Cardiac septum (tissue), 1 donor: ENCODE data around the gene SETD2. TPM values are rescaled to one million over a fixed set of nuclear protein-coding genes. Genes with fewer than 3 reads are reported as not detected.

Source experiments
- DNase-seq: peaks from one replicate; pipeline ENCODE4 v3.0.0-alpha.2; 2020; ENCODE audit warnings: low spot score
- intact Hi-C: fragments of 100-400 bp; cut with DNase I; formaldehyde crosslinking; loops from one replicate; pipeline ENCODE4 v1.14.0; 2022
- total RNA-seq: library from RNA; stranded (reverse); fragmentation: NEBNext Ultra II Directional; extraction: Animal tissue kit (Norgen Biotek cat#: 25700); gene quantifications from one replicate; pipeline ENCODE4 v1.2.1, GENCODE V29; 2021
- donor health status: DM: no; HTN: no; CAD: no.

SETD2 gene
- total RNA-seq, 1 donor from 2014 or later, result 35.6 TPM

DNA sequence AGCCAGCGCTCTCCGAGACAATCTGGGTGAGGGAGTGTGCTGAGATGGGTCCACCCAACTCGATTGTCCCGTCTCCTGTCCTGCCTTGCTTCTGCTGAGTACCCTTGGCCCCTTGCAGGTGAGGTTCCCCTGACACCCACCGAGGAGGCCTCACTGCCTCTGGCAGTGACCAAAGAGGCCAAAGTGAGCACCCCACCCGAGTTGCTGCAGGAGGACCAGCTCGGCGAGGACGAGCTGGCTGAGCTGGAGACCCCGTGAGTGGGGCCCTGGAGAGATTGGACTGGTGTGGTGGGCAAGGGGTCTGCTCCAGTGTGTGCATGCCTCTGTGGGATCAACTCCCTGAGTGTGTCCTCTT lies 160.9 kb downstream of the SETD2 start:
- DNase-seq, result no peak
- intact Hi-C loops, result no loop called here

DNA sequence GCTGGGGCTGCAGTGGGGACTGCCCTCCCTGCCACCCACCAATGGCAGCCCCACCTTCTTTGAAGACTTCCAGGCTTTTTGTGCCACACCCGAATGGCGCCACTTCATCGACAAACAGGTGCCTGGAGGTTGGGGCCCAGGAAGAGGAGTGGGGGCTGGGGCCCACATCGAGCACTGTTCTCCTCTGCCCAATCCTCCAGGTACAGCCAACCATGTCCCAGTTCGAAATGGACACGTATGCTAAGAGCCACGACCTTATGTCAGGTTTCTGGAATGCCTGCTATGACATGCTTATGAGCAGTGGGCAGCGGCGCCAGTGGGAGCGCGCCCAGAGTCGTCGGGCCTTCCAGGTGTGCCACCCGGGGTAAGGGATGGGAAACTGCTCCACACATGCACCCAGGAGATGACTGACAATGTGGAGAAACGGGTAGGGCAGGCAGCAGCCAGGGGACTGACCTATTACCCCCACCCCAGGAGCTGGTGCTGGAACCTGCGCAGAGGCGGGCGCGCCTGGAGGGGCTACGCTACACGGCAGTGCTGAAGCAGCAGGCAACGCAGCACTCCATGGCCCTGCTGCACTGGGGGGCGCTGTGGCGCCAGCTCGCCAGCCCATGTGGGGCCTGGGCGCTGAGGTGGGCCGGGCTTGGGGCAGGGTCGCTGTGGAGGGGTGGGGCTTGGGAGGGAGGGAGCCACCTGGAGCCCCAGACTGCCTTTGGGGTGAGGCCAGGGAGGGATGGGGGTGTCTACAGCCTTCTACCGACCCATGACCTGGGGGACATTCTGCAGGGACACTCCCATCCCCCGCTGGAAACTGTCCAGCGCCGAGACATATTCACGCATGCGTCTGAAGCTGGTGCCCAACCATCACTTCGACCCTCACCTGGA lies 161.5 kb downstream of the SETD2 start:
- no peak for DNase-seq

DNA sequence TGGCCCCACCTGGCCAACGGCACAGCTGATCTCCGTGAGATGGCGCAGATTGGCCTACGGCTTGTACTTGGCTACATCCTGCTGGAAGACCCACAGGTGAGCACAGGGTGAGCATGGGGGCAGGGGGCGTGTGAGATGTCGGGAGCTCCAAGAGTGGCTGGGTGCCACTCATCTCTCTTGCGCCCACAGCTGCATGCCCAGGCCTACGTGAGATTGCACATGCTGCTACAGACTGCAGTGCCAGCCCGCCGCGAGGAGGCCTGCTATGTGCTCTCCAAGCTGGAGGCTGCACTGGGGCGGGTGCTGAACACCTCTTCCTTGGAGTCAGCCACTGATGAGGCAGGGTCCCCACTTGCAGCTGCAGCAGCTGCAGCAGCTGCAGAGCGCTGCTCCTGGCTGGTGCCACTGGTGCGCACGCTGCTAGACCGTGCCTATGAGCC lies 162.2 kb downstream of the SETD2 start:
- no peak for DNase-seq
- intact Hi-C loops, result no loop called here

More for the DNA sequence above, 161.5 kb downstream of the SETD2 start:
- intact Hi-C loops, result no loop called here

GRCh38 chr3:47000922-47001730 lies 162.8 kb downstream of the SETD2 start:
- intact Hi-C loops, result no loop called here
- no peak for DNase-seq

- intact Hi-C loops, result no loop called here
- no peak for DNase-seq
These were observed 163.6 kb downstream of the SETD2 start for GRCh38 chr3:47000198-47000815.

DNA sequence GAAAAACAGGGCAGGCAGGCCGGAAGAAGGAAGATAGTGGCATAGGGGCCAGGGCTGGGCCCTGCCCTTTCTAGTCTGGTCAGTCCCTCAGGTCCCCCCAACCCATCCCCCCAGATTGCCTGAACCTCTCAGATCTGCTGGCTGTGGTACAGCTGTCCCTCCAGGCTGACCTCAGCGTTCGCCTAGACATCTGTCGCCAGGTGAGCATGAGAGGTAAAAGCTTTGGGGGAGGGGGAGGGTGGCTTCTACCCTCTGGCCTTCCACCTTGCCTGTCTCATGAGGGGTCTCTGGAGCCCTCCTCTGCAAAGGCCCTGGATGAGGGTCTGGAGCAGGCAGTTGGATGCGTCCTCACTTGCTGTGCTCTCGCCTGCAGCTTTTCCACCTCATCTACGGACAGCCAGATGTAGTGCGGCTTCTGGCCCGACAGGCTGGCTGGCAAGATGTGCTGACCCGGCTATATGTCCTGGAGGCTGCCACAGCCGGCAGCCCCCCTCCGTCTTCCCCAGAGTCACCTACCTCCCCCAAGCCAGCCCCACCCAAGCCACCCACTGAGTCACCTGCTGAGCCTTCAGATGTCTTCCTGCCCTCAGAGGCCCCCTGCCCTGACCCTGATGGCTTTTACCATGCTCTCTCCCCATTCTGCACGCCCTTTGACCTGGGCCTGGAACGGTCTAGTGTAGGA lies 164.3 kb downstream of the SETD2 start:
- intact Hi-C loops, result loop anchor here (10.0 kb wide), 1 partner anchor 295 kb away; the partner anchor contains the start of gene TMIE
- DNase-seq, result no peak

- no peak for DNase-seq
- intact Hi-C loops, result loop anchor here (1.0 to 10.0 kb wide), 2 partner anchors 76 to 294 kb away; partner anchors contain the start of gene TMIE
These were observed 164.9 kb downstream of the SETD2 start for GRCh38 chr3:46998852-46999515.

GRCh38 chr3:46998121-46998851 lies 165.6 kb downstream of the SETD2 start:
- intact Hi-C loops, result loop anchor here (1.0 to 10.0 kb wide), 2 partner anchors 75 to 293 kb away; partner anchors contain the start of gene TMIE
- DNase-seq, result peak; percentile 86

DNA sequence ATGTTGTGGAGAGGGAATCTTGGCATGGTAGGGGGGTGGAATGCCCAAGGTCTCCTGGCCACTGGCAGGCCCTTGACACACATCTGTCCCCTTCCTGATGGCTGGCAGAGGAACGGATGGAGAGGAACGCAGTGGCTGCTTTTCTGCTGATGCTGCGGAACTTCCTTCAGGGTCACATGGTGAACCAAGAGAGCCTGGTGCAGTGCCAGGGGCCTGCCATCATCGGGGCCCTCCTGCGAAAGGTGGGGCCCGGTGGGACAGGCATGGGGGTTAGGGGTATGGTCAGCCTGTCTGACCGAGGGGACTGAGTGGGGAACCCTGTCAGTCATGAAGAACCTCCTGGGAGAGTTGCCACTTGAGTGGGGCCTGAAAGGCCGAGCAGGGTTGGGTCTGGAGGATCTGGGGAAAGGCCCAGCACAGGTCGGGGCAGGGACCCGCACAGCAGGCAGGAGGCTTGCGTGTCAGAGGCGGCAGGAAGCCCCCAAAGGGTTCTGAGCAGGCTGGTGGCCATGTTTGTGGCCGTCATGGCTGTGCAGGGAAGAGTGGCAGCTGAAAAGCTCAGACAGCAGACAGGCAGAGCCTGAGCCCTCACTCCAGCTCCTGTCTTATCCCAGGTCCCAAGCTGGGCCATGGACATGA lies 166.3 kb downstream of the SETD2 start:
- no peak for DNase-seq
- intact Hi-C loops, result loop anchor here (1.0 to 10.0 kb wide), 2 partner anchors 74 to 293 kb away; partner anchors contain the start of gene TMIE

DNA sequence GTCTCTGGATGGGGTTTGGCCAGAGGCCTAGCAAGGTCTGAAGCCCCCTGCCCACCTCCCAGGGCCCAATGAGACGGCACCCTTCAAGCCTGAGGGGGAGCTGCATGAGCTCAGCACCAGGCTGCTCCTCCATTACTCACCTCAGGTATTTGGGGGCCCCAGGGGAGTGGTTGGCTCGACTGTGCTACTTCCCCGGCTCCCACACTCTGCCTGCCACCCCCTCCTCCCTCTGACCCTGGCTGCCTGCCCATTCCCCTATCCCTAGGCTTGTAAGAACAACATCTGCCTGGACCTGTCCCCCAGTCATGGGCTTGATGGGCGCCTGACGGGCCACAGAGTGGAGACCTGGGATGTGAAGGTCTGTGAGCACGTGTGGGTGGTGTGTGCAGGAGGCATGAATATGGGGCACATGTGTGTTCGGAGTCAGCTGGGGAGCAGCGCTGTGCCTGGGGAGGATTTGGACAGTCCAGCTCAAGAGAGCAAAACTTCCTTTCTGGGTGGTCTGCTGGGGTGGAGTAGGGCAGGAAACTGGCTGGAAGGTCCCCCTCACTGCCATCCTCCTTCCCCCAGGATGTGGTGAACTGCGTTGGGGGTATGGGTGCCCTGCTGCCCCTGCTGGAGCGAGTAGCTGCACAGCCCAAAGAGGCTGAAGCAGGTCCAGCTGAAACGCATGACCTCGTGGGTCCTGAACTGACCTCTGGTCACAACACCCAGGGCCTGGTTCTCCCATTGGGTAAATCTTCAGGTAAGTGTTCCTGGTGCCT lies 167.0 kb downstream of the SETD2 start:
- intact Hi-C loops, result loop anchor here (10.0 kb wide), 1 partner anchor 292 kb away; the partner anchor contains the start of gene TMIE
- DNase-seq, result no peak

- no peak for DNase-seq
- intact Hi-C loops, result loop anchor here (10.0 kb wide), 1 partner anchor 291 kb away; the partner anchor contains the start of gene TMIE
These were observed 167.9 kb downstream of the SETD2 start for GRCh38 chr3:46995901-46996562.

- intact Hi-C loops, result loop anchor here (10.0 kb wide), 1 partner anchor 290 kb away; the partner anchor contains the start of gene TMIE
- no peak for DNase-seq
These were observed 168.8 kb downstream of the SETD2 start for GRCh38 chr3:46994801-46995731.

DNA sequence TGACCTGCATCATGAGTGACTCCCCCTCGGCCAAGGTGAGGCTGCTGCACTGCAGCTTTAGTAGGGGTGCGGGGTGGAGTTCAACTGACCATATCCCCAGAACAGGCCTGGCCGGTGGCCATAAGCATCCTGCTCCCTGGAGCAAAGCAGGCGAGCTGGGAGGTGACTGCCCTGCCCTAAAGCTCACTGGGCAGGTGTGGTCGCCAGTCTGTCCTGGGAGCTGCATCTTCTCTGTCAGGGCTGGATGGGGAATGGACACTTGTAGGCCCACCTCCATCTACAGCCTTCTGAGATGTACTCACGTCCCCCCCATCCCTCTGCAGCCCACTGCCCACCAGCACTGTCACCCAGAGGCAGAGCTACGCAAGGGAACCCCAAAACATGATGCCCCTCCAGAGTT lies 169.9 kb downstream of the SETD2 start:
- no peak for DNase-seq
- intact Hi-C loops, result loop anchor here (10.0 kb wide), 1 partner anchor 289 kb away; the partner anchor contains the start of gene TMIE

DNA sequence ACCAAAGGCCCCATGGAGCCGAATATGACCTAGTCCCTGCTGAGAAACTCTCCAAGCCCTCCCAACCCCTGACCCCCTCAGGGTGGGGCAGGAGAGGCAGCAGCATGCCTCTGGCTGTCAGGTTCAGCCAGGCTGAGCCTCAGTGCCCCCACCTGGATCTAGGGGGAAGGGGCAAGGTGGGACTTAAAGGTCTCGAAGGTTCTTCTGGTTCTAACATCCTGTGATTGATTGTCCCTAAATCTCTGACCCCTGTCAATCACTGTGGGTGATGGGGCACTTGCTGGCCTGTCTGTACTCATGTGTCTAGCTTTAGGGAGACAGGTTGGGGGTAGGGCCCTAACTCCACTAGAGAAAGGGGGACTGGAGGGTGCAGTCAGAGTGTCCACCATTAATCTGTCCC lies 170.6 kb downstream of the SETD2 start:
- DNase-seq, result no peak

DNA sequence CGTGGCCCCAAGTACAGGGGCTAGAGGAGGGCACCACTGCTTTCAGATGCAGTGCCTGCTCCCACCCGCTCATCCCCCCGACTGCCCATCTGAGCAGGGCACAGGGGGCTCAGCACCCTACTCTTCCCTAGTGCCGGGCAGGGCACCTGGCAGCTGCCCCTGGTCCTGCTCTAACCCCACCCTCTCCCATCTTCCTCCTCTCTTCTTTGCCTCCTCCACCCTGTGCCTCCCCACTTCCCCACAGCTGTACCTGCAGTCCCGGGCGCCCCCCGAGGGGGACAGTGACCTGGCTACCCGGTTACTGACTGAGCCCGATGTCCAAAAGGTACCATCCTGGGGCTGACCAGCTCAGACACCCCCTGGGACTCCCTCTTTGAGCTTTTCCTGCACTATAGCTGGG lies 171.7 kb downstream of the SETD2 start:
- intact Hi-C loops, result loop anchor here (10.0 kb wide), 1 partner anchor 287 kb away; the partner anchor contains the start of gene TMIE
- no peak for DNase-seq

More for the DNA sequence above, 170.6 kb downstream of the SETD2 start:
- intact Hi-C loops, result loop anchor here (10.0 kb wide), 1 partner anchor 288 kb away; the partner anchor contains the start of gene TMIE
